Stimulated activated CD4-positive, alpha-beta T cell treated with anti-CD3 and anti-CD28 coated beads, Interleukin-12 subunit alpha, Interleukin-12 subunit beta, amount 100 ng/mL, for 4 hours (primary cell): Measurements from ENCODE around the gene SHOX.
"Not testable (repeated sequence)": the region's sequence is repeated elsewhere in the genome, so short reads cannot be mapped to it uniquely, and the experiment has no call there.

Experiments
- DNase-seq: peaks from one replicate; pipeline ENCODE4 v3.0.0-alpha.2; 2020

SHOX gene

GRCh38 chrX:630612-631496, at the start of gene SHOX:
TSS of gene SHOX (plus strand) at chrX:630791. CDS start at chrX:630898, 107 bp downstream.
- no peak for DNase-seq

GRCh38 chrX:581066-581465, 49.5 kb upstream of the SHOX start:
- DNase-seq = no peak

- DNase-seq = no peak
These were observed 48.8 kb upstream of the SHOX start for GRCh38 chrX:581720-582298.

GRCh38 chrX:584572-584971, 46.0 kb upstream of the SHOX start:
- DNase-seq = no peak

- DNase-seq = no peak
These were observed 45.3 kb upstream of the SHOX start for GRCh38 chrX:585115-585808.

GRCh38 chrX:586351-586750, 44.2 kb upstream of the SHOX start:
- no peak for DNase-seq

GRCh38 chrX:589261-589660, 41.3 kb upstream of the SHOX start:
- DNase-seq = not testable (repeated sequence)

GRCh38 chrX:590693-591404, 39.7 kb upstream of the SHOX start:
- no peak for DNase-seq

- no peak for DNase-seq
These were observed 30.5 kb upstream of the SHOX start for GRCh38 chrX:599837-600715.

- not testable (repeated sequence) for DNase-seq
These were observed 27.6 kb upstream of the SHOX start for GRCh38 chrX:603029-603428.

GRCh38 chrX:604616-605015, 26.0 kb upstream of the SHOX start:
- not testable (repeated sequence) for DNase-seq

GRCh38 chrX:608088-608487, 22.5 kb upstream of the SHOX start:
- not testable (repeated sequence) for DNase-seq

- no peak for DNase-seq
These were observed 16.5 kb upstream of the SHOX start for GRCh38 chrX:614136-614535.

GRCh38 chrX:617401-617800, 13.2 kb upstream of the SHOX start:
- no peak for DNase-seq

GRCh38 chrX:617891-618290, 12.7 kb upstream of the SHOX start:
- DNase-seq = no peak

- DNase-seq = not testable (repeated sequence)
These were observed 12.3 kb upstream of the SHOX start for GRCh38 chrX:618304-618703.

GRCh38 chrX:618761-619450, 11.7 kb upstream of the SHOX start:
- no peak for DNase-seq

GRCh38 chrX:619451-619811, 11.2 kb upstream of the SHOX start:
- no peak for DNase-seq

GRCh38 chrX:619812-620531, 10.6 kb upstream of the SHOX start:
- DNase-seq = no peak

GRCh38 chrX:621705-622503, 8.7 kb upstream of the SHOX start:
- no peak for DNase-seq
